ENCODE results near the gene DNASE1L2.

DNASE1L2 gene

DNA sequence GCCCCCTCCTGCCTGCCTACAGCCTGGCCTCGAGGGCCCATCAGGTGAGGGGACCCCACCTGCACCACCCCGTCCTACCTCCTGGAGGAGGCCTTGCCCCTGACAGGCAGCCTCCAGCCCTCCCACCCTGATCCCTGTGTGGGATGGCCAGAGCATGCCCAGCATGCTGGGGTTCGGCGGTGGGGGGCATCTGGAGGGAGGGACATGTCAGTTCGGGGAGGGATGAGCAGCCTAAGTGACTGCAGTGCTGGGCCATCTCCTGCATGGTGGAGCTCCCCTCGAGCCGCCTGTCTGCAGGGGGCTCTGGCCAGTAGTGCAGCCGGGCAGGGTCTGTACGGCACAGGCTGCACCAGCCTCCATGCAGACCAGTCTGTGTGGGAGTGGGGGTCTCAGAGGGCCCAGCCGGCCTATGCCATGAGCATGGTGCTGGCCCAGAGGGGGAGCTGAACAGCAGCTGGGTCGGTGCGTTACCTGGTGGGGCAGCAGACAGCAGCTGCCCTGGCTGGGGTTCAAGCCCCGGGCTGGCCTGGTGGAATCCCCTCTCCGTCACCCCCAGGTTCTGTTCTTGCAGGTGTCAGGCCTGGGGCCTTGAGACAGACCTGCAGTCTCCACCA is 35.7 kb downstream of the DNASE1L2 start:
- DNase-seq = no peak

DNA sequence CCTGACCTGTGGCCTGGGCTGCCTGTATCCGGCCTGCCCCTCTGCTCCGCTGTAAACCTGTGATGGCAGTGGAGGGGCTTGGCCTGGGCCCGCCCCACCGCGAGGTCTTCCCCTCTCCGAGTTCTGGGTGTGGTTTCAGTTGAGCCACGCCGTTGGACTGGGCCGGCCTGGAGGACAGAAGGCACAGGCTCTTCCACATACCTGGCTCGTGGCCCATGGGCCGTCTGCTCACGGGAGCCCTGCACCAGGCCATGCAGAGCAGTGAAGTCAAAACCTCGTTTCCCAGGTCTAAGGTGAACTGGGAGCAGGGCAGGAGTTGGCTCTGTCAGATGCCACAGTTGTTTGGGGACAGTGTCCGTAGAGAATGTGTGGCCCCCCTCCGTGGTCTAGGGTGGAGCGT is 37.2 kb downstream of the DNASE1L2 start:
- no peak for DNase-seq

- DNase-seq = no peak
These were observed 37.7 kb downstream of the DNASE1L2 start for GRCh38 chr16:2273931-2274330.

DNA sequence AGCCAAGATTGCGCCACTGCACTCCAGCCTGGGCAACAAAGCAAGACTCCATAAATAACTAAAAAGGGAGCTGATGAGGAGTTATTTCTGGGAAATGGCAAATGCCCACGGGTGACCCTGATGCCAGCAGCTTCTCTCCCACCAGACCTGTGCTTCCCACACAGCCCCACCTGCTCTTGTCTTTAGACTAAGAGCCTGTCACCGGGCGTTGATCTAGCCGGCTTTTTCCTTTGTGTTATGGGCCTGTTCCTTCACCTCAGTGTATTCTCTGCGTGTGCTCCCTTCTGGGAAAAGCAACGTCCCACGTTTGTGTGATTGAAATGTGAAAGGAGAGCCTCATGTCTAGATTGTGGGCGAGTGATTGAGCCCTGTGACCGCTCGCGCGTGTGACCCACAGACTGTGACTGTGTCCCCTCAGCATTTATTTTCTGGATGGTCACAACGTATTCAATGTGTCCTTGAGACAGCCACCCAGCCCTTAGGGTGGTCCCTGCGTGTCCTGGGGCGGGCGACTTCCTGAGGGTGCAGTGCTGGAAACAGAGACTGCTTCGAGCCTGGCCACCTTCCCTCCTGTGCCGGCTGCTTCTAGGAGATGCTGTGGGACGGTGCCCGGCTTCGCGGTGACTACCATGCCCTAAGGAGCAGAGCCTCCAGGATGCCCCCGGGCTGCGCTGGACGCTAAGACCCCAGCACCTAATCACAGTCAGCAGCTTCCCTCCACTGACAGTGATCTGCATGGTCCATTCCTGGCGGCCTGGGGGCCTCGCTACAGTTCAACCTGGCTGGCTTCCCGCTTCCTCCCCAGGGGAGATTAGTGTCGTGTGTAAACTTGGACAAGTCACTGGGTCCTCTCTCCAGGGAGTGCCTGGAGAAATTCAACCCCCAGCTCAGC is 39.5 kb downstream of the DNASE1L2 start:
- DNase-seq = no peak

DNA sequence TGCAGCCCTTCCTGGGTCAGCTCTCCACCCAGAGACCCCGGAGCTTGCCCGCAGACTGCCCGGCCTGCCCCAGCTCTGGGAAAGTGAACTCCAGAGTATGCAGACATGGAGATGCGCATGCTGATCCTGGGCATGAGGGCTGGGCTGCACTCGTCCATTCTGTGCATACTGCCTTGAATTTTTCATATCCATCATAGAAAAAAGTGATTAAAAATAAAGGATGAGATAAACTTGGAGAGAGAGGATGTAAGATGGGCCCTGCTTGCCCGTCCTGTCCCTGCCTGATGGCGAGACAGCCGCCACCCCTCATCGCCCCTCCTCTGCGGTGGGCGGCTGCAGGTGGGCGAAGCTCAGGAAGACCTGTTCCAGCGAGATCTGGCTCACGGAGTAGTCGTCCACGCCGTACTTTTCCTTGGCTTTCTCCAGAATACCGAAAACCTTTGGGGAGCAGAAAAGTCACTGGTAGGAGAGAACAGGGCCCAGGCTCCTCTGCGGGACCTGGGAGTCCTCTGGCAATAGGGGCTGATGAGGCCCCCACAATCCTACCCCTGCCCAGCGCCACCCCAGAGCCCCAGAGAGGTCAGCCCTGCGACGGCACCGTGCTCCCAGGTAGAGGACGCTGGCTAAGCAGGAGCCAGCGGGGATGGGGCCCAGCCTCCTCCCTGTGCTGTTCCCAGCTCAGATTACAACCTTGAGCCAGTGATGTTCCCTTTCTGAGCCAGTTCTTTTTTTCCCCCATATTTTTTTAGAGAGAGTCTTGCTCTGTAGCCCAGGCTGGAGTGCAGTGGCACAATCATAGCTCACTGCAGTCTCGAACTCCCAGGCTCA is 40.3 kb downstream of the DNASE1L2 start:
- no peak for DNase-seq

DNA sequence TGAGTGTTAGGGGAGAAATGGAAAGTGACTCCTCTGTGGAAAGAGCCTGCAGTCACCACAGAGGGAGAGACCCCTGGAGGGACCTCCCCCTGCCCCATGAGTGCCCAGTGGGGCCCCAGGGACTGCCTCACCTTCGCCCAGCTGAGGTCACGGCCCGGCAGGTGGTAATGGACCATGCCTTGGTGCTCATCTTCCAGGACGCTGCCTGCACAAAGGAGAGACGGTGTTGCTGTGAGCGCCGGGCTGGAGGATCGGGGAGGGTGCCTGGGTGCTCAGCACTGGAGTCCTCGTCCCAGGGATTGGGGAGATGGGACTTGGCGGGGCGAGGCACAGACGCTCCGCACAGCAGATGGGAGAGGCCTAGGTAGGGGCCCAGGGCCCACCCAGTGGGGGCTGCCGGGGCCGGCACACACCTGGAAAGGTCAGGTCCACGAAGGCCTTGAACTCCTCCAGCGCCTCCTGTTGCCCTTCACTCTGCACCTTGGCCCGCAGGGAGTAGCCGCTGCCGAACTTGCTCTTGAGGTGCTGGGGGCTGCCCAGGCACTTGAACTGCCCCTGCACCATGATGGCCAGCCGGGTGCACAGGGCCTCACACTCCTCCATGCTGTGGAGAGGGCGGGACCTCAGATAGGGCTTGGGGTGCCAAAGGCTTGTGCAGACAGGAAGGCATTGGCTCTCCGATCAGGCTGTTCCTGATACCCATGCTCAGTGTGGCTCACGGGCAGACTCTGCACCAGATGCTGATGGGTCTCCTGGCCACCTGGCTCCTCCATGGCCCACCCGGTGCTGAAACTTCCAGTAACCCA is 41.4 kb downstream of the DNASE1L2 start:
- no peak for DNase-seq

- no peak for DNase-seq
These were observed 42.0 kb downstream of the DNASE1L2 start for GRCh38 chr16:2278272-2278608.

DNA sequence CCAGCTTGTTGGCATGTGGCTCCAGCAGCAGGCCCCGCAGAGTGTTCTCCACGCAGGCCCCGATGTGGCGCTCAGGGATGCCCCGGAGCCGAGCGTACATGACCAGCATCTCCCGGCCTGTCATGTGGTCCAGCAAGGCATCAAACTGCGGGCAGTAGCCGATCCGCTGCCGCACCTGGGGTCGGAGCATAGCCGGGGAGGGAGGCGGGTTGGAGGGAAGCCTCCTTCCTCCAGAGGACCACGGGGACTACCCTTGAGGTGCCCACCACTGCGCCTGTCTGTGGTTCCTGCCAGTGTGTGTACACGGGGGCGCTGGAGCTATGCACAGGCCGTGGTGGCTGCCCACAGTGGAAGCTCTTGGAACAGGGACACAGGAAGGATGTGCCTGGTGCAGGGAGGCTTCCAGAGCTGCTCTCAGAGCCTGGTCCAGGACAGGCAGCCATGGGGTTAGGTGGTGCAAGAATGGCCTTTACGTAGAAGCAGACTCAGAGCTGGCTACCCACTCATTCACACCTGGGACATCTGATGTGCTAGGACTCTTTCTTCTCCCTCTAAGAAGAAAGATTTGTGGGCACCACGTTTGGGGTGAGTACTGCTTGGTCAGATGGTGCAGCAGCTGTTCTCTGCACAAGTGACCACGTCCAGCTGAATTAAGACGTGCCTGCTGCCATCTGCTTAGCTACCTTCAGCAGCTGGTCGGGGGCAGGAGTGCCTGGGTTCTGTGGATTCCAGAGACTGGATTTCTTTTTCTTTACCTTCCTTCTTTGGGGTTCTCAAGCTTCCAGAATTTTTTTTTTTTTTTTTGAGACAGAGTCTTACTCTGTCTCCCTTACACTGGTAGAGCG is 42.9 kb downstream of the DNASE1L2 start:
- DNase-seq = no peak

DNA sequence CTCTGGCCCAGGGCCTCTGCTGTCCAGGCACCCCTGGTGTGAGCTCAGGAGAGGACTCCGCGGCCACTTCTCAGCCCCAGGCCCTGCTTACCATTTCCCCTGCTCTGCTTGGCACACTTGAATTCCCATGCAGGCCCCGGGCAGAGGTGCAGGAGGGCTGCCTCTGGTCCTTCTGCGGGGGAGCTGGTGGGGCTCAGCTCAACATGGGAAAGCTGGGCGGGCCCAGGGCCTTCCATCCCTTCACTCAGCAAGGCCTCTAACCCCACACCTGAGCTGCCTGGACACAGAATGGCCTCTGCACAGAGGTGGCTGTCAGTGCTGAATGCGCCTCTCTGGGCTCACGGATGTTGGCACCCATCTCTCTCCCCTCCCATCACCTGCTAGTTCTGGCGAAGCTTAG is 44.2 kb downstream of the DNASE1L2 start:
- no peak for DNase-seq

GRCh38 chr16:2280981-2281542 is 44.8 kb downstream of the DNASE1L2 start:
- DNase-seq = no peak

DNA sequence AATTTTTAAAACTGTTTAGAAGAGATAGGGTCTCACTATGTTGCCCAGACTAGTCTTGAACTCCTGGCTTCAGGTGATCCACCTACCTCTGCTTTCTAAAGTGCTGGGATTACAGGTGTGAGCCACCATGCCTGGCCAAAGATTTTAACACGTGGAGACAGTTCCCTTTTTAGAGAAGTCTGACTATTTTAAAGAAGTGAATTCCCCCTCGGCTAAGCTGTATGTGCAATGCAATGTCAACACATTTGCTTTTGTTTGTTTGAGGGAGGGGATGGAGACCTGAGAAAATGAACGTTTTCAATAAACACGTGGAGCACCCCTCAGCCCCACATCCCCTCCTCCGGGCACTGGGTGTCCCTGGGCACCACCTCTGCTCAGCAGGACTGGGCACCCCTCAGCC is 46.0 kb downstream of the DNASE1L2 start:
- DNase-seq = no peak

DNA sequence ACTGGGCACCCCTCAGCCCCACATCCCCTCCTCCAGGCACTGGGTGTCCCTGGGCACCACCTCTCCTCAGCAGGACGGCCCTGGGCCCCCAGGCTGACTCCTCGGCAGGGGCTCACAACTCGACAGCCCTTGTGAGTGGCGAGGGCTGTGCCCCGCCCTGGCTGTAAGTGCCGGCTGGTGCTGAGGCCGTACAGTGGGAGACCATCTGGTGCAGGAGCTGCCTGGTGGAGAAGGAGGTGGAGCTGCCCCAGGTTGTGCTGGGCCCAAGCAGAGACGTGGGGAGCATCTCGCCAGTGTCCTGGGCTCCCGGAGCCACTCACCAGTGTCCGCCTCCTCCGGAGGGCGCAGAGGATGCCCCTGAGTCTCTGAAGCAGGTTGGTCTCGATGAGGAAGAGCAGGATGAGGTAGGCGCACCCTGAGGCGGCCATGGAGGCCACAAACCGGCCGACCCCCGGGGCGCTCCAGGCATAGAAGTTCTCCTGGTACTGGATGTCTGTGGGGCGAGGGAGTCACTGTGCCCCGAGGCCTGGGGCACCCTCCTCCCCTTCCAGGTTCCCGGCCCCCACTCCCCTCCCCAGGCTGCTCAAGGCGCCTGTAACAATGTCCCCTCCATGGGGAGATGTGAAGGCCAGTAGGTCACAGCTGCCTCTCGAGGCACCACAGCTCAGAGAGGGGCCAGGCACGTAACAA is 46.8 kb downstream of the DNASE1L2 start:
- no peak for DNase-seq

GRCh38 chr16:2284001-2284770 is 47.9 kb downstream of the DNASE1L2 start:
- DNase-seq = no peak

DNA sequence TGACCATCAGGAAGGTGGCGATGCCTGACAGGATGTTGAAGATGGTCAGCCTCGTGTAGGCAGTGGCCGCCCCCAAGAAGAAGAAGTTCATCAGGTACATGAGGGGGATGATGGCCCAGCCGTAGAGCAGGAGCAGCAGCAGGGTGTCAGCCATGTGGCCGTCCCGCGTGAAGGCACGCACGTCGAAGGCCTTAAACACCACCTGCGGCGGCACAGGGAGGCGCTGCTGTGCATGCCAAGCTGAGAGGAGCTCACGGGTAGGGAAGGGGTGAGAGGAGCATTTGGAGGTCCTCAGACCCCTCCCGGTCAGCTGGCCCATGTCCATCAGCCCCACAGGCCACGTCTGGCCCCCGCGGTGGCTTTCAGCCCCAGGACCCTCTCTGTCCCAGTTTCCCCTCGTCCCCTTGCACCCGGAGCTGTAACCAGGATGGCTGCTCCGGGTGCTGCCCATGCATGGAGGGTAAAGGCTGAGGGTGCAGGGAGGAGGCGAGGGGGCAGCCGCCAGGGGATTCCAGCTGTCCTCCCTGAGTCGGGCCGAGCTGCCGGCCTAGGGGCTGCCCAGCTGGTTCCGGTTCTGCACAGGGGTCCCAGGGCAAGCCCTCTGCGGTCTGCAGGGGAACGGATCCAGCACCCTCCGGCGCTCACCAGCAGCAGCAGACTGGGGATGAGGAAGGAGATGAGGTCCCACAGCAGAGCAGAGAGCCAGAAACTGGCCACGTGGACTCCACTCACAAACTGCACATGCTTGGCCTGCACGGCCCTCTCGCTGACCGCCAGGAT is 48.7 kb downstream of the DNASE1L2 start:
- DNase-seq = no peak

DNA sequence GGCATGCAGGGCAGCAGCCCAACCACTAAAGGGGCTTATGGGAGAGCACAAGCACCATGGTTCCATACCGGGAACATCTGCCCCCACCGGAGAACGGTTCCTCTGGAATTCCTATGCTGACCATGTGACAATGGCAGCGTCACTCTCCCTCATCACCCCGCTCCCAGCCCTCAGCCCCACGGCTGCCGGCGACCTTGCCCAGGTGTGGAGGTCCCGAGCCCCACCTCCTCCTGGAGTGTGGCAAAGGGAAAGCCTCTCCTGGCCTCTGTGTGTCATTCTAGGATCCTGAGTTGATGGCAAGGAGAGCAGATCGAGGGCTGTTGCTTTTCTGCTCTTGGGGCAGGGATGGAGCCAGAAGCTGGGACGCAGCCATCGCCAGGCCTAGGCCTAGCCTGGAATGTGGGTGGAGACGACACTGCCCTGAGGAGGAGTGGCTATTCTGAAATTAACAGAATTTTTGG is 49.5 kb downstream of the DNASE1L2 start:
- no peak for DNase-seq

- DNase-seq = no peak
These were observed 50.3 kb downstream of the DNASE1L2 start for GRCh38 chr16:2286550-2286949.

DNA sequence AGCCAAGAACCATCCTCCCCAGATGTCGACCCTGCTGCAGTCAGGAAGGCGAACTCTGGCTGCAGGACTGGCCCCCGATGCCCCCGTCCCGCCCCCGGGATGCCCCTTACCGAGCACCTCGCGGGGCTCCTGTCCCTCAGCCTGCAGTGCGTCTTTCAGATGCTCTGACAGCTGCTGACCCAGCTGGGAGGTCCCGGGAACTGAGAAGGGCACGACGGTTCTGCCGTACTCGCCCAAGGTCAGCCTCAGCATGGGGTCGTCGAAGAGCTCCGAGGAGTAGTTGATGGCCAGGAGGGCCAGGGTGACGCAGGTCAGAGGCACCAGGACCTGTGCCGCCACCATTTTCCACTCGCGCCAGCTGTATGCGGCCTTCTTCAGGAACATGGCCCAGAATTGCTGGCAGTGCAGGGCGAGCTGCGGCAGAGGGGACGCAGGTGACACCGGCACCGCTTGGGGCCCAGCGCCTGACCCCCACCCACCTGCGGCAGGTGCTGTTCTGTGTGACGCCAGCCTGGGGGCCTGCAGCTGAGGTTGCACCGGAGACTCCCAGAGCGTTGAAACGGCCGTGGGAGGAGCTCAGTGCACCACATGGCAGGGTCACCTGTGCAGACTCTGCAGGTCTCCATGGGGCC is 51.8 kb downstream of the DNASE1L2 start:
- no peak for DNase-seq
